GM23248 (cell line): ENCODE measurements around the gene KIFAP3.

Experiments
- EZH2 ChIP-seq: fragments of 200-600 bp; sonication (generic); IDR thresholded peaks from 2 replicates; pipeline ENCODE4 v1.6.1; 2018; ENCODE audit warnings: antibody characterized with exemption, mild to moderate bottlenecking; ENCODE audit not compliant: insufficient read depth, poor library complexity, severe bottlenecking
- EZH2phosphoT487 ChIP-seq: fragments of 200-600 bp; sonication (generic); IDR thresholded peaks from 2 replicates; pipeline ENCODE4 v1.6.1; 2018; ENCODE audit warnings: antibody characterized with exemption, moderate library complexity, mild to moderate bottlenecking, low read depth; ENCODE audit not compliant: insufficient read depth

DNA sequence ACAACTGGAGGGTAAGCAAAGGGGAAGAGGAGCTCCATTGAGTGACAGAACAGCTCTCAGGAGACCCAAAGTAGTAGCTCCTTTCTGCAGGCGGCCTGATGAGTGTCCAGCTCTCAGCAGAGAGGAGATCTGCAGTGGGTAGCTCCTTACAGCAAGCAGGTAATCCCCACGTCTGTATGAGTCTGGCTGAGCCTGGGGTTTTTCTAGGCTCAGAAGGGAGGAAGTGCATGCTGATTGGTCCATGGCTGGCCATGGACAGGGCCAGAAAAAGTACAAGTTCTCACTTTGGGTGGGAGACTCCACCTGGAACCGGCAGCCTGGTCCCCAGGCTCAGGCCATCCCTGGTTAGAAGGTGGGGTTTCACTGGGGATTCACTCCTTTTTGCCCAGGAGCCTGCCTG lies 129.9 kb downstream of the KIFAP3 start:
- TF ChIP-seq EZH2phosphoT487 (no peak), EZH2 (no peak)
